Mesenchymal stem cell (in vitro differentiated cells and primary cell): ENCODE measurements around the gene MPG.

Experiments
- DNase-seq: peaks from one replicate; pipeline ENCODE4 v3.0.0-alpha.2; 2013
- H2AFZ ChIP-seq: one replicate; pipeline ENCODE4 v1.6.1; 2013; ENCODE audit warnings: low read depth, mild to moderate bottlenecking, control low read depth, inconsistent platforms, low read length, moderate library complexity
- H2AK5ac ChIP-seq: 2 replicates; pipeline ENCODE4 v1.6.1; 2013; ENCODE audit warnings: low read length, moderate library complexity, mild to moderate bottlenecking, inconsistent platforms; ENCODE audit not compliant: severe bottlenecking
- H2BK120ac ChIP-seq: one replicate; pipeline ENCODE4 v1.6.1; 2013; ENCODE audit warnings: low read depth, mild to moderate bottlenecking, inconsistent platforms, low read length, moderate library complexity
- H2BK12ac ChIP-seq, 2 experiments: one replicate each; pipeline ENCODE4 v1.6.1; 2013; ENCODE audit warnings: inconsistent platforms in 2 of 2, low read length in 2 of 2, mild to moderate bottlenecking in 2 of 2, moderate library complexity in 2 of 2, control low read depth in 1 of 2
- H2BK15ac ChIP-seq: one replicate; pipeline ENCODE4 v1.6.1; 2013; ENCODE audit warnings: mild to moderate bottlenecking, low read depth, inconsistent platforms; ENCODE audit not compliant: poor library complexity, severe bottlenecking
- H2BK5ac ChIP-seq: 2 replicates; pipeline ENCODE4 v1.6.1; 2013; ENCODE audit warnings: low read depth, mild to moderate bottlenecking, low read length, control low read depth, inconsistent platforms; ENCODE audit not compliant: poor library complexity, severe bottlenecking
- H3K14ac ChIP-seq, 2 experiments: one replicate each; pipeline ENCODE4 v1.6.1; 2013; ENCODE audit warnings: inconsistent platforms in 2 of 2, low read length in 2 of 2, control low read depth in 1 of 2, mild to moderate bottlenecking in 1 of 2, moderate library complexity in 1 of 2
- H3K18ac ChIP-seq, 2 experiments: one replicate each; pipeline ENCODE4 v1.6.1; 2013; ENCODE audit warnings: inconsistent platforms in 2 of 2, low read length in 2 of 2, control low read depth in 1 of 2, low read depth in 1 of 2, mild to moderate bottlenecking in 1 of 2
- H3K23ac ChIP-seq, 2 experiments: one replicate each; pipeline ENCODE4 v1.6.1; 2013; ENCODE audit warnings: inconsistent platforms in 2 of 2, low read length in 2 of 2, mild to moderate bottlenecking in 2 of 2, moderate library complexity in 2 of 2, control low read depth in 1 of 2
- H3K27ac ChIP-seq: 2 replicates; pipeline ENCODE4 v1.5.1; 2013; ENCODE audit warnings: mild to moderate bottlenecking, moderate library complexity, low read length, control low read depth, inconsistent platforms; ENCODE audit not compliant: poor library complexity, severe bottlenecking
- H3K27me3 ChIP-seq, 2 experiments: 2 replicates each; pipeline versions ENCODE4 v1.6.1 to v1.7.0; 2013; ENCODE audit warnings: low read length in 2 of 2, mild to moderate bottlenecking in 2 of 2, moderate library complexity in 2 of 2, control low read depth in 1 of 2, inconsistent platforms in 1 of 2; ENCODE audit not compliant: control insufficient read depth in 1 of 2, insufficient read depth in 1 of 2
- H3K36me3 ChIP-seq, 2 experiments: 2 replicates each; pipeline versions ENCODE4 v1.6.1 to v1.7.0; 2013; ENCODE audit warnings: low read length in 2 of 2, control low read depth in 1 of 2, inconsistent platforms in 1 of 2, low read depth in 1 of 2, mild to moderate bottlenecking in 1 of 2; ENCODE audit not compliant: insufficient read depth in 2 of 2, control insufficient read depth in 1 of 2
- H3K4ac ChIP-seq, 2 experiments: one replicate each; pipeline ENCODE4 v1.6.1; 2013; ENCODE audit warnings: inconsistent platforms in 2 of 2, low read length in 2 of 2, mild to moderate bottlenecking in 2 of 2, moderate library complexity in 2 of 2, control low read depth in 1 of 2, low read depth in 1 of 2
- H3K4me1 ChIP-seq: 2 replicates; pipeline ENCODE4 v1.6.1; 2013; ENCODE audit warnings: low read depth, low read length, control low read depth; ENCODE audit not compliant: control insufficient read depth, insufficient read depth
- H3K4me2 ChIP-seq: 2 replicates; pipeline ENCODE4 v1.6.1; 2013; ENCODE audit warnings: low read length, mild to moderate bottlenecking, inconsistent platforms; ENCODE audit not compliant: poor library complexity, severe bottlenecking
- H3K4me3 ChIP-seq, 2 experiments: 2 replicates each; pipeline versions ENCODE4 v1.5.1 to v1.7.0; 2013; ENCODE audit warnings: low read length in 2 of 2, mild to moderate bottlenecking in 2 of 2, control low read depth in 1 of 2, low read depth in 1 of 2; ENCODE audit not compliant: insufficient read depth in 1 of 2
- H3K79me1 ChIP-seq: replicated peaks from 2 replicates; pipeline ENCODE4 v1.6.1; 2013; ENCODE audit warnings: mild to moderate bottlenecking, control low read depth, low read length, inconsistent platforms; ENCODE audit not compliant: poor library complexity, severe bottlenecking
- H3K9ac ChIP-seq: 2 replicates; pipeline ENCODE4 v1.7.0; 2013; ENCODE audit warnings: mild to moderate bottlenecking, low read length, moderate library complexity
- H3K9me3 ChIP-seq: 2 replicates; pipeline ENCODE4 v1.7.0; 2013; ENCODE audit warnings: mild to moderate bottlenecking, low read length; ENCODE audit not compliant: control insufficient read depth
- H4K8ac ChIP-seq: one replicate; pipeline ENCODE4 v1.6.1; 2013; ENCODE audit warnings: inconsistent platforms, mild to moderate bottlenecking, low read length, moderate library complexity
- H4K91ac ChIP-seq: one replicate; pipeline ENCODE4 v1.6.1; 2013; ENCODE audit warnings: mild to moderate bottlenecking, low read length, inconsistent platforms
- WGBS: methylation state at CpG from one replicate; pipeline ENCODE4 v1.1.7; 2013; ENCODE audit warnings: mixed read lengths; 5-methylcytosine and 5-hydroxymethylcytosine counted together

The MPG gene

GRCh38 chr16:85407-85782, 7.4 kb downstream of the MPG start:
- H2AFZ ChIP-seq: no peak overlapping the region
- peaks cover 34% of the 10 kb centered on the region for H3K79me1 ChIP-seq
- H3K27me3 ChIP-seq: no peaks in the 10 kb centered on the region
- H3K36me3 ChIP-seq: peaks cover 72 to 79% of the 10 kb centered on the region in 2 experiments
- peak overlapping the region; percentile 12 to 84 for H3K18ac ChIP-seq
- peak overlapping the region; percentile 12 for H2BK120ac ChIP-seq
- peak overlapping the region in 1 of 2 experiments; percentile 93 for H2BK12ac ChIP-seq
- peak overlapping the region in 1 of 2 experiments; percentile 86 for H3K4ac ChIP-seq
- no peaks in the 10 kb centered on the region for H3K9me3 ChIP-seq
- H4K91ac ChIP-seq: peak overlapping the region; percentile 34
- H2AK5ac ChIP-seq: peak overlapping the region; percentile 1
- whole genome bisulfite sequencing: 93% methylated on average over 18 of the region's 18 CpGs
- peak overlapping the region; percentile 37 for H2BK15ac ChIP-seq
- H4K8ac ChIP-seq: peak overlapping the region; percentile 4
- peak overlapping the region in 1 of 2 experiments; percentile 34 for H3K4me3 ChIP-seq
- peak overlapping the region in 1 of 2 experiments; percentile 94 for H3K14ac ChIP-seq
- H3K4me1 ChIP-seq: peaks cover 52% of the 10 kb centered on the region
- H2BK5ac ChIP-seq: no peak overlapping the region
- no peak for DNase-seq
- peak overlapping the region in 1 of 2 experiments; percentile 56 for H3K23ac ChIP-seq
- peak overlapping the region; percentile 72 for H3K9ac ChIP-seq
- peak overlapping the region; percentile 90 for H3K27ac ChIP-seq
- H3K4me2 ChIP-seq: no peak overlapping the region

DNA sequence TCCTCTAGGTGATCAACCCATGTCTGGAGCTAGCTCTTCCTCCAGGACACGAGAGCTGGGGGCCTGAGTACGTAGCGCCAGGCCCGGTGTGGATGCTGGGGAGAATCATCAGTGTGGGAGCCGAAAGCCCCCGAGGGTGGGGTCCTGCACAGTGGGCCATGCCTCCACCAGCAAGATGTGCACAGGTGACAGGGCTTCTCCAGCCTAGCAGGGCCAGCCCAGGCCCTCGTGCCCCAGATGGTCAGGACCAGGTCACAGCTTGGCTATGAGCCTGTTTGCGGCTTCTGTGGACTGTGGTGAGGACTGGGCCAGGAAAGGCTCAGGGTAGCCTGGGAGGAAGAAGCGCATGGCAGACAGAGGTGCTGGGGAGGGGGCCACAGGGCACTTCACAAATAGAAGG, 7.8 kb downstream of the MPG start:
- 84% methylated on average over 9 of the region's 9 CpGs for WGBS
- H3K4ac ChIP-seq: peak overlapping the region in 1 of 2 experiments; percentile 9
- H2AK5ac ChIP-seq: peak overlapping the region; percentile 37
- DNase-seq: no peak
- H3K4me2 ChIP-seq: no peak overlapping the region
- H3K4me1 ChIP-seq: peaks cover 51% of the 10 kb centered on the region
- no peak overlapping the region for H2AFZ ChIP-seq
- peak overlapping the region in 1 of 2 experiments; percentile 64 for H3K18ac ChIP-seq
- no peak overlapping the region for H3K23ac ChIP-seq
- H3K14ac ChIP-seq: no peak overlapping the region
- H3K9ac ChIP-seq: peak overlapping the region; percentile 72
- no peaks in the 10 kb centered on the region for H3K9me3 ChIP-seq
- H4K91ac ChIP-seq: no peak overlapping the region
- H2BK5ac ChIP-seq: no peak overlapping the region
- peaks cover 33% of the 10 kb centered on the region for H3K79me1 ChIP-seq
- H3K27ac ChIP-seq: peak overlapping the region; percentile 90
- no peak overlapping the region for H3K4me3 ChIP-seq
- no peak overlapping the region for H2BK15ac ChIP-seq
- H2BK120ac ChIP-seq: no peak overlapping the region
- no peak overlapping the region for H2BK12ac ChIP-seq
- H3K36me3 ChIP-seq: peaks cover 72 to 77% of the 10 kb centered on the region in 2 experiments
- H3K27me3 ChIP-seq: no peaks in the 10 kb centered on the region
- H4K8ac ChIP-seq: no peak overlapping the region

- Histone ChIP-seq H3K4ac (no peak overlapping the region), H2AFZ (no peak overlapping the region), H3K14ac (peak overlapping the region in 1 of 2 experiments; percentile 7), H2BK120ac (no peak overlapping the region), H3K18ac (peak overlapping the region in 1 of 2 experiments; percentile 65), H3K4me2 (no peak overlapping the region), H3K4me1 (peaks cover 53% of the 10 kb centered on the region), H4K91ac (no peak overlapping the region), H2BK5ac (no peak overlapping the region), H3K27ac (no peak overlapping the region), H3K79me1 (peaks cover 28% of the 10 kb centered on the region), H3K4me3 (no peak overlapping the region), H3K9me3 (no peaks in the 10 kb centered on the region), H2AK5ac (peak overlapping the region; percentile 36), H2BK12ac (peak overlapping the region in 1 of 2 experiments; percentile 39), H3K23ac (no peak overlapping the region), H3K36me3 (peaks cover 72 to 75% of the 10 kb centered on the region in 2 experiments), H3K9ac (no peak overlapping the region), H3K27me3 (no peaks in the 10 kb centered on the region), H4K8ac (no peak overlapping the region), H2BK15ac (no peak overlapping the region)
- 91% methylated on average over 23 of the region's 23 CpGs for WGBS
- DNase-seq: no peak
Measured at GRCh38 chr16:86483-86952, 8.5 kb downstream of the MPG start.

GRCh38 chr16:88613-89012, 10.6 kb downstream of the MPG start:
- no peak overlapping the region for H2AK5ac ChIP-seq
- no peak overlapping the region for H3K14ac ChIP-seq
- no peak overlapping the region for H3K18ac ChIP-seq
- peaks cover 55% of the 10 kb centered on the region for H3K4me1 ChIP-seq
- no peak overlapping the region for H2BK12ac ChIP-seq
- H3K4ac ChIP-seq: no peak overlapping the region
- no peaks in the 10 kb centered on the region for H3K27me3 ChIP-seq
- DNase-seq: no peak
- 93% methylated on average over 14 of the region's 14 CpGs for WGBS
- H2BK5ac ChIP-seq: no peak overlapping the region
- H3K79me1 ChIP-seq: peaks cover 28% of the 10 kb centered on the region
- no peak overlapping the region for H2BK120ac ChIP-seq
- no peak overlapping the region for H4K91ac ChIP-seq
- H3K4me2 ChIP-seq: no peak overlapping the region
- H2BK15ac ChIP-seq: no peak overlapping the region
- H4K8ac ChIP-seq: no peak overlapping the region
- no peak overlapping the region for H3K4me3 ChIP-seq
- H3K9ac ChIP-seq: no peak overlapping the region
- no peak overlapping the region for H2AFZ ChIP-seq
- peaks cover 77 to 86% of the 10 kb centered on the region in 2 experiments for H3K36me3 ChIP-seq
- H3K9me3 ChIP-seq: no peaks in the 10 kb centered on the region
- no peak overlapping the region for H3K23ac ChIP-seq
- no peak overlapping the region for H3K27ac ChIP-seq
